Chondrocyte (in vitro differentiated cells): ENCODE measurements around the gene XRCC5. TPM values are rescaled to one million over a fixed set of nuclear protein-coding genes. Genes with fewer than 3 reads are reported as not detected.

Experiments used
- DNase-seq: peaks from one replicate; pipeline ENCODE4 v3.0.0; 2021; ENCODE audit warnings: mixed read lengths, low spot score
- H3K27ac Mint-ChIP-seq: one replicate; pipeline ENCODE4 v1.8.0; 2021; ENCODE audit warnings: mild to moderate bottlenecking, moderate library complexity, mixed read lengths; ENCODE audit not compliant: unreplicated experiment
- H3K27me3 Mint-ChIP-seq: 2 replicates; pipeline ENCODE4 v1.8.0; 2021; ENCODE audit warnings: low read depth, mixed read lengths
- H3K36me3 Mint-ChIP-seq: 2 replicates; pipeline ENCODE4 v1.8.0; 2021; ENCODE audit warnings: low read depth, mixed read lengths
- H3K4me1 Mint-ChIP-seq: 2 replicates; pipeline ENCODE4 v1.8.0; 2021; ENCODE audit warnings: low read depth, mild to moderate bottlenecking, mixed read lengths
- H3K4me3 Mint-ChIP-seq: one replicate; pipeline ENCODE4 v1.8.0; 2021; ENCODE audit warnings: mild to moderate bottlenecking, moderate library complexity, mixed read lengths; ENCODE audit not compliant: unreplicated experiment
- H3K9me3 Mint-ChIP-seq: 2 replicates; pipeline ENCODE4 v1.8.0; 2021; ENCODE audit warnings: low read depth, mixed read lengths
- CTCF ChIP-seq: fragments of 200-600 bp; sonication (generic); IDR thresholded peaks from 2 replicates; pipeline ENCODE4 v1.5.0; 2021; ENCODE audit warnings: antibody characterized with exemption, mild to moderate bottlenecking, moderate library complexity
- total RNA-seq: library from RNA; stranded (reverse); gene quantifications from 3 replicates; pipeline ENCODE4 v1.2.1, GENCODE V29; 2021

XRCC5 gene
- total RNA-seq, 1 donor from 2014 or later: 154 TPM

DNA sequence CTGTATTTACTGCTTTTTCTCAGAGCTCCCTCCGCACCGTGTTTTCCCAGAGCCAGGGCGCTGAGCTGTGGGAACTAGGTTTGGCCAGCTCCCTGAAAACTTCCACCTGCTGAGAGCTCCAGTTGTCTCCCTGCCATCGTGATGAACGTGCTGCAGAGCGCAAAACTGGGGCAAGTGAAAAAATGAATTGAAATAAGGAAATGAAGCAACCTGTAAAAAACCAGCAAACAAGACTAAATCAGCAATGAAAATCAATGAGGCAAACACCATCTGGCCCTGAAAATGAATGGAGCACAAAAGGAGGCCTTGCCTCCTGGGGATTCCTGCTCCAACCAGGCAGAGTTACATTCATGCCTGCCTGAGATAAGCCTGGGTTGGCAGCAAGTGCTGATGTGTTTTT lies 133.2 kb downstream of the XRCC5 start:
- Mint-ChIP-seq H3K36me3 (no peaks in the 10 kb centered on the region), H3K27ac (no peak overlapping the region), H3K27me3 (no peaks in the 10 kb centered on the region), H3K9me3 (no peaks in the 10 kb centered on the region), H3K4me3 (no peak overlapping the region), H3K4me1 (no peaks in the 10 kb centered on the region)
- DNase-seq: no peak
- TF ChIP-seq CTCF: no peak

- no peaks in the 10 kb centered on the region for H3K36me3 Mint-ChIP-seq
- no peaks in the 10 kb centered on the region for H3K4me1 Mint-ChIP-seq
- no peak overlapping the region for H3K4me3 Mint-ChIP-seq
- no peak overlapping the region for H3K27ac Mint-ChIP-seq
- peaks cover under 1% of the 10 kb centered on the region for H3K9me3 Mint-ChIP-seq
- TF ChIP-seq CTCF: no peak
- H3K27me3 Mint-ChIP-seq: no peaks in the 10 kb centered on the region
- no peak for DNase-seq
These were observed 133.9 kb downstream of the XRCC5 start for GRCh38 chr2:216243026-216243425.

DNA sequence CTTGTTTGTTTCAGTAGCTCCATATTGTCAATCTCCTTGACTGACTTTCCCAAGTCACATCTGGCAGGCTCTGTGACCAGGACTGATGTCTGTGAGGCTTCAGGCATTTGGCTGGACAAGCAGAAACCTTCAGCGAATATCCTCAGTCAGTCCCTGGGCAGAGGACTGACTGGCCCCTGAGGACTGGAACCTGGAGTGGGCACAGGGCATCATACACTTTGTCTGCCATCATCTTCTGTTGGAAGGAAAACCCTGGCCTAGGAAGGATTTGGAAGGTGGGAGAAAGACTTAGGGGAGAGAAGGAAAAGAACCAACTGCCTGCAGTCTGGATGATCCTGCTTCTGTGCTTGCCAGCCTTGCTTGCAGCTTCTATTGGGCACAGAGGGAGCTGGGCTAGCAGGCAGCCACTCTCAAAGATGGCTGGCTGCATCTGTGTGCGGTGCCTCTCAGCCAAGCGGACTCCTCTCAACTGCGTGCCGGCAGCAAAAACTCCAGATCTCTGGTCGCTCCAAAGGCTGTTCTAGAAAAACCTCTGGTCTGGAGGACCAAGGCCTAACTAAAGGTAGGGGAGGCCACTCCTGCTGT lies 136.3 kb downstream of the XRCC5 start:
- peaks cover 10% of the 10 kb centered on the region for H3K9me3 Mint-ChIP-seq
- no peaks in the 10 kb centered on the region for H3K36me3 Mint-ChIP-seq
- no peak overlapping the region for H3K27ac Mint-ChIP-seq
- no peak overlapping the region for H3K4me3 Mint-ChIP-seq
- DNase-seq: no peak
- no peaks in the 10 kb centered on the region for H3K4me1 Mint-ChIP-seq
- TF ChIP-seq CTCF: no peak
- no peaks in the 10 kb centered on the region for H3K27me3 Mint-ChIP-seq

DNA sequence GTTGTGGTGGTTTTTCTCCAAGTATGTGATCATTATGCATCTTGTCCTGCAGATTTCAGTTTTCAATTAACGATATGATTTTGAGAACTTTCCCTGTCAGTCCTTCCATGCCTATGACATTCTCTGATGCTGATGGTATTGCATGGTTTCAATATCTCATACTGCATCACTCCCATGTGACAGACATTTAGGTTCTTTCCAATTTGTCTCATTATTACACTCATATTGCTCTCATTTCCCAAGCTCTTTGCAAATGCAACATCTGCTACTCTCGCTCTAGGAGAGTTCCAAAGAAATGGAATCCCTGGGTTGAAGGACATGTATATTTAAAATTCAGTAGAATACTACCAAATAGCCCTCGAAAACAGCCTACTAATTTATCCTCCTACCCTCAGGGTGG lies 137.6 kb downstream of the XRCC5 start:
- no peak overlapping the region for H3K4me3 Mint-ChIP-seq
- TF ChIP-seq CTCF: no peak
- no peaks in the 10 kb centered on the region for H3K36me3 Mint-ChIP-seq
- no peaks in the 10 kb centered on the region for H3K4me1 Mint-ChIP-seq
- no peaks in the 10 kb centered on the region for H3K27me3 Mint-ChIP-seq
- H3K27ac Mint-ChIP-seq: no peak overlapping the region
- H3K9me3 Mint-ChIP-seq: peaks cover 10% of the 10 kb centered on the region
- DNase-seq: no peak

Other genes with a start within 250 kb of the XRCC5 start
- 1.8 to 4.5 TPM (median 2.7 TPM) in 3 replicates for gene MREG, start 95.8 kb upstream of the XRCC5 start, total RNA-seq
- gene PECR, start 27.5 kb upstream of the XRCC5 start, total RNA-seq: 6.6 to 10.1 TPM (median 9.1 TPM) in 3 replicates
- 1.3 to 2.0 TPM (median 1.5 TPM) in 3 replicates for gene TMEM169, start 27.4 kb upstream of the XRCC5 start, total RNA-seq